ENCODE measurements around the gene SKOR1.

DNA sequence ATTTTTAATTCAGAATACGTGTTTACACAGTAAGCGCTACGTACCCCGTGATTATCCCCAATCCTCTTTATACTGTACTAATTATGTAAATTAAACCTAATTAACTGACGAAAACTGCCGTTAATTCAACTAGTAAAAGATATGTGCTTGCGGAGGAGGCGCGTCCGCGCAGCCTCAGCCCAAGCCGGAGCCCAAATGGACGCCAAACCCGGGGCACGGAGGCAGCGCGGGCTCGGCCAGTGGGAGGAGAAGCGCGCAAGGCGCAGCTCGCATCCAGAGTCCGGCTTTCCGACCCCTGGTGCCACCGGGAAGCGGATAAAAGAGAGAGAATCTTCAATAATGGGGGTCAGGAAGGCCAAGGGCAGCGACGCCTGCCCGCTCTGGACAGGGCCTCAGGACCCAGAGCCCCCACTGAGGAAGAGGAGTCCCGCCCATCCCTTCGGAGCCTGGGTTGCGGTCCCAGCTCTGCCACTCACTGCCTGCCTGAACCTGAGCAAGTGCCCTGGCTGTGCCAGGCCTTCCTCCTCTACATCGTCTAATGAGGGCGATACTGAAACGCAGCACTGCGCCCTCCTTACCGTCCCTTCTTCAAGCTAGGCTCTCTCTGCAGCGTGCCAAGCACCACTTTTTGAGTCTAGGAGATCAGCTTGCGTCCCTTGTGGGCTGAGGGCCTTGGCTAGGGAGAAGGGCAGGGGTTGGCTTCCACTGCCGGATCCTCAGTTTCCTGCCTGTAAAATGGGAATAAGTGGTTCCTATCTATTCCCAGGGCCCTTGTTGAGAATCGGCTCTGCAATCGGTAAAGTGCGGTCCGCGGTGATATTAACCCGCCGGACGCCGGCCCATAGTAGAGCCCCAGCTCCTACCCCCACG, 5.0 kb upstream of the SKOR1 start:
- TF ChIP-seq RAD21 (IDR thresholded peaks at IDR 0.05; ENCODE audit: low read length) (no peak), EP300 (IDR thresholded peaks at IDR 0.05; ENCODE audit: borderline replicate concordance in 1 of 2, low read depth in 1 of 2, low read length in 1 of 2) (no peak), POLR2AphosphoS5 (IDR thresholded peaks at IDR 0.05; ENCODE audit: low read depth, low read length) (no peak), CHD2 (IDR thresholded peaks at IDR 0.05; ENCODE audit: low read length, partially characterized antibody) (no peak), RXRA (IDR thresholded peaks at IDR 0.05; ENCODE audit: borderline replicate concordance, low read depth) (no peak), NFIC (IDR thresholded peaks at IDR 0.05; ENCODE audit: borderline replicate concordance) (no peak)
- TF ChIP-seq, protein P1, sequence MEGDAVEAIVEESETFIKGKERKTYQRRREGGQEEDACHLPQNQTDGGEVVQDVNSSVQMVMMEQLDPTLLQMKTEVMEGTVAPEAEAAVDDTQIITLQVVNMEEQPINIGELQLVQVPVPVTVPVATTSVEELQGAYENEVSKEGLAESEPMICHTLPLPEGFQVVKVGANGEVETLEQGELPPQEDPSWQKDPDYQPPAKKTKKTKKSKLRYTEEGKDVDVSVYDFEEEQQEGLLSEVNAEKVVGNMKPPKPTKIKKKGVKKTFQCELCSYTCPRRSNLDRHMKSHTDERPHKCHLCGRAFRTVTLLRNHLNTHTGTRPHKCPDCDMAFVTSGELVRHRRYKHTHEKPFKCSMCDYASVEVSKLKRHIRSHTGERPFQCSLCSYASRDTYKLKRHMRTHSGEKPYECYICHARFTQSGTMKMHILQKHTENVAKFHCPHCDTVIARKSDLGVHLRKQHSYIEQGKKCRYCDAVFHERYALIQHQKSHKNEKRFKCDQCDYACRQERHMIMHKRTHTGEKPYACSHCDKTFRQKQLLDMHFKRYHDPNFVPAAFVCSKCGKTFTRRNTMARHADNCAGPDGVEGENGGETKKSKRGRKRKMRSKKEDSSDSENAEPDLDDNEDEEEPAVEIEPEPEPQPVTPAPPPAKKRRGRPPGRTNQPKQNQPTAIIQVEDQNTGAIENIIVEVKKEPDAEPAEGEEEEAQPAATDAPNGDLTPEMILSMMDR (IDR thresholded peaks at IDR 0.05) = no peak
- TF ChIP-seq, protein P2, sequence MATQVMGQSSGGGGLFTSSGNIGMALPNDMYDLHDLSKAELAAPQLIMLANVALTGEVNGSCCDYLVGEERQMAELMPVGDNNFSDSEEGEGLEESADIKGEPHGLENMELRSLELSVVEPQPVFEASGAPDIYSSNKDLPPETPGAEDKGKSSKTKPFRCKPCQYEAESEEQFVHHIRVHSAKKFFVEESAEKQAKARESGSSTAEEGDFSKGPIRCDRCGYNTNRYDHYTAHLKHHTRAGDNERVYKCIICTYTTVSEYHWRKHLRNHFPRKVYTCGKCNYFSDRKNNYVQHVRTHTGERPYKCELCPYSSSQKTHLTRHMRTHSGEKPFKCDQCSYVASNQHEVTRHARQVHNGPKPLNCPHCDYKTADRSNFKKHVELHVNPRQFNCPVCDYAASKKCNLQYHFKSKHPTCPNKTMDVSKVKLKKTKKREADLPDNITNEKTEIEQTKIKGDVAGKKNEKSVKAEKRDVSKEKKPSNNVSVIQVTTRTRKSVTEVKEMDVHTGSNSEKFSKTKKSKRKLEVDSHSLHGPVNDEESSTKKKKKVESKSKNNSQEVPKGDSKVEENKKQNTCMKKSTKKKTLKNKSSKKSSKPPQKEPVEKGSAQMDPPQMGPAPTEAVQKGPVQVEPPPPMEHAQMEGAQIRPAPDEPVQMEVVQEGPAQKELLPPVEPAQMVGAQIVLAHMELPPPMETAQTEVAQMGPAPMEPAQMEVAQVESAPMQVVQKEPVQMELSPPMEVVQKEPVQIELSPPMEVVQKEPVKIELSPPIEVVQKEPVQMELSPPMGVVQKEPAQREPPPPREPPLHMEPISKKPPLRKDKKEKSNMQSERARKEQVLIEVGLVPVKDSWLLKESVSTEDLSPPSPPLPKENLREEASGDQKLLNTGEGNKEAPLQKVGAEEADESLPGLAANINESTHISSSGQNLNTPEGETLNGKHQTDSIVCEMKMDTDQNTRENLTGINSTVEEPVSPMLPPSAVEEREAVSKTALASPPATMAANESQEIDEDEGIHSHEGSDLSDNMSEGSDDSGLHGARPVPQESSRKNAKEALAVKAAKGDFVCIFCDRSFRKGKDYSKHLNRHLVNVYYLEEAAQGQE (IDR thresholded peaks at IDR 0.05; ENCODE audit: low read depth, low read length) = no peak
- TF ChIP-seq, protein P3, sequence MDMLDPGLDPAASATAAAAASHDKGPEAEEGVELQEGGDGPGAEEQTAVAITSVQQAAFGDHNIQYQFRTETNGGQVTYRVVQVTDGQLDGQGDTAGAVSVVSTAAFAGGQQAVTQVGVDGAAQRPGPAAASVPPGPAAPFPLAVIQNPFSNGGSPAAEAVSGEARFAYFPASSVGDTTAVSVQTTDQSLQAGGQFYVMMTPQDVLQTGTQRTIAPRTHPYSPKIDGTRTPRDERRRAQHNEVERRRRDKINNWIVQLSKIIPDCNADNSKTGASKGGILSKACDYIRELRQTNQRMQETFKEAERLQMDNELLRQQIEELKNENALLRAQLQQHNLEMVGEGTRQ (IDR thresholded peaks at IDR 0.05; ENCODE audit: borderline replicate concordance, low read depth, low read length) = no peak
